Measurements from ENCODE around the gene ATF6B. TPM values are rescaled to one million over a fixed set of nuclear protein-coding genes. Genes with fewer than 3 reads are reported as not detected.

Gene ATF6B
- total and polyA plus RNA-seq, 2 of the 13 experiments (the other 11 are each of a cell fraction or from before 2014, with no cell fraction given) = 18.1 to 44.0 TPM

- TF ChIP-seq ZNF142 (CRISPR knock-in tag; IDR thresholded peaks at IDR 0.05) (no peak), ZNF33A (CRISPR knock-in tag; IDR thresholded peaks at IDR 0.05; ENCODE audit: borderline replicate concordance) (no peak)
Measured at GRCh38 chr6:32083812-32084768, 44.0 kb downstream of the ATF6B start (continued).

- Histone ChIP-seq H3K4me2 (ENCODE audit: low read depth, low read length) (no peak overlapping the region), H4K20me1 (ENCODE audit: insufficient read depth, low read length) (no peaks in the 10 kb centered on the region)
Measured at GRCh38 chr6:32082935-32083334, 45.1 kb downstream of the ATF6B start.

More at GRCh38 chr6:32082935-32083334, 45.1 kb downstream of the ATF6B start:
- DNase-seq (ENCODE audit: low spot score) (no peak), FAIRE-seq (no peak), ATAC-seq (no peak)
- intact Hi-C loops (cut with micrococcal nuclease; ENCODE audit: unreplicated experiment) = no loop called here
- Histone ChIP-seq H3K27me3 (ENCODE audit: control insufficient read depth in 1 of 2, insufficient read depth in 2 of 2, low read length in 2 of 2) (peaks cover 9 to 62% of the 10 kb centered on the region in 2 experiments), H3K9ac (ENCODE audit: insufficient read depth, low read depth, low read length) (no peak overlapping the region), H2AFZ (ENCODE audit: low read length) (no peak overlapping the region), H3K4me3 (replicated peaks in 1 of 3; ENCODE audit: insufficient read depth in 1 of 3, low read depth in 2 of 3, low read length in 3 of 3) (no peak overlapping the region), H3K9me3 (ENCODE audit: low read length) (no peaks in the 10 kb centered on the region), H3K36me3 (replicated peaks in 1 of 2; ENCODE audit: control insufficient read depth in 1 of 2, insufficient read depth in 2 of 2, low read length in 2 of 2) (no peaks in the 10 kb centered on the region), H3K27ac (ENCODE audit: extremely low read length, insufficient read depth, low read length) (no peak overlapping the region), H3K79me2 (ENCODE audit: insufficient read depth, low read length) (no peaks in the 10 kb centered on the region), H3K4me1 (ENCODE audit: insufficient read depth, low read length) (peaks cover 34% of the 10 kb centered on the region)
- POLR2A ChIA-PET = no interaction called here
- CTCF ChIA-PET (ENCODE audit: low intra/inter-chr PET ratio, low total read pairs) = no interaction called here
- in situ Hi-C loops (cut with HindIII; ENCODE audit: extremely low pct_ligation_motif_present, low pct_unique_long_range_greater_than_20kb) = loop anchor here (25.0 kb wide), 1 partner anchor 704 kb away; no protein-coding TSS in a partner anchor
- TF ChIP-seq THYN1 (CRISPR knock-in tag; IDR thresholded peaks at IDR 0.05; ENCODE audit: borderline replicate concordance, low read depth) (no peak), ZC3H13 (CRISPR knock-in tag; IDR thresholded peaks at IDR 0.05) (no peak), CERS6 (CRISPR knock-in tag; IDR thresholded peaks at IDR 0.05) (no peak), ARHGAP35 (CRISPR knock-in tag; IDR thresholded peaks at IDR 0.05; ENCODE audit: borderline replicate concordance) (no peak), RARG (CRISPR knock-in tag; IDR thresholded peaks at IDR 0.05; ENCODE audit: low read depth) (no peak), ZNF619 (CRISPR knock-in tag; IDR thresholded peaks at IDR 0.05) (no peak), FOXM1 (CRISPR knock-in tag; IDR thresholded peaks at IDR 0.05) (no peak)
- BruUV-seq (replicated peaks) = no TSS peak
- WGBS (ENCODE audit: low lambda C conversion rate) = 44% methylated on average over 9 of the region's 9 CpGs

Measured in HepG2 (cell line).